Lower leg skin (tissue), 4 donors: ENCODE measurements around the gene FUT8. TPM values are rescaled to one million over a fixed set of nuclear protein-coding genes. Genes with fewer than 3 reads are reported as not detected.

ENCODE experiments used
- DNase-seq, 2 donors: peaks; one replicate each; pipeline ENCODE4 v3.0.0-alpha.2; 2019; ENCODE audit warnings: low spot score in 2 of 2
- H3K4me3 ChIP-seq: fragments of 200-600 bp; sonication (generic); 2 replicates; pipeline ENCODE4 v1.5.1; 2017; ENCODE audit warnings: mild to moderate bottlenecking, low read depth; ENCODE audit not compliant: poor library complexity, severe bottlenecking
- CTCF ChIP-seq, 3 donors: fragments of 450-650 bp; IDR thresholded peaks; one replicate each; pipeline ENCODE4 v1.5.1; 2016; ENCODE audit warnings: antibody characterized with exemption in 3 of 3, mild to moderate bottlenecking in 3 of 3, moderate library complexity in 2 of 3
- POLR2A ChIP-seq, 2 donors: fragments of 450-650 bp; IDR thresholded peaks; one replicate each; pipeline ENCODE4 v1.6.1; 2016 to 2017; ENCODE audit warnings: antibody characterized with exemption in 2 of 2, mild to moderate bottlenecking in 1 of 2, moderate library complexity in 1 of 2
- WGBS, 2 donors: methylation state at CpG; one replicate each; pipeline ENCODE4 v1.1.5; 2018; 5-methylcytosine and 5-hydroxymethylcytosine counted together
- intact Hi-C: fragments of 100-400 bp; cut with DNase I; formaldehyde crosslinking; loops from one replicate; pipeline ENCODE4 v1.15.0; 2023; ENCODE audit warnings: low total_unique reads
- total RNA-seq, 4 donors: library from RNA; depleted of rRNA; stranded (reverse); fragments of >200 nt; gene quantifications; one replicate each; pipeline ENCODE4 v1.1.0, GENCODE V29; 2016

FUT8 gene
- total RNA-seq, 4 donors from 2014 or later, result 17.9 to 28.0 (median 25.2) TPM

DNA sequence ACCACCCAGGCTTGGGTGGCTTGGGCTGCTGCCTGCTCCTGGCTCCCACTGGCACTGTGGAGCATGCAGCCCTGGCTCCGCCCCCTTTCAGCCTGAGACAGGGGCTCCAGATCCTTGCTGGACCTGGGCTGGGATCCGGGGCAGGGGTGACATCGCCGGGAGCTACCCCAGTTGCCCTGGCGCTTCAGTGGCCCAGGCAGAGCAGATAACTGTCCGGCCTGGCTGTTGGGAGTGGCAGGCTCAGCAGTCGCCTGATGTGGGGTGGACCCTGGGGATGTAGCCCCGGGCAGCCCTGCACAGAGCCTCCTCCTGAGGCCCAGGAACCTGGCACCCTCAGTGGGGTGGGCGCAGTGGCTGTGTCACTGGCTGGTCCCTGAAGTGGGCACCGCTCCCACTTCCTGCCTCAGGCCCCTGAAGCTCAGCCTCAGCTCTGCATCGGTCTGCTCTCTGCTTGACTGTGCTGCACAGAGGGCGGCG, 57.9 kb downstream of the FUT8 start:
- DNase-seq, result no peak
- 93 to 96% methylated on average over 8 to 12 of the region's 13 CpGs for WGBS, 2 donors
- TF ChIP-seq CTCF (IDR thresholded peaks at IDR 0.05), result no peak
- no peak for TF ChIP-seq POLR2A (IDR thresholded peaks at IDR 0.05)

GRCh38 chr14:65471038-65471878, 58.7 kb downstream of the FUT8 start:
- DNase-seq, result no peak
- 75% methylated on average over 5 of the region's 5 CpGs for WGBS, 2 donors
- intact Hi-C loops, result no loop called here
- TF ChIP-seq POLR2A (IDR thresholded peaks at IDR 0.05) (no peak), CTCF (IDR thresholded peaks at IDR 0.05) (no peak)
- no peak overlapping the region for H3K4me3 ChIP-seq

More for the DNA sequence above, 57.9 kb downstream of the FUT8 start:
- intact Hi-C loops, result no loop called here
- H3K4me3 ChIP-seq, result no peak overlapping the region

- no peak overlapping the region for H3K4me3 ChIP-seq
- TF ChIP-seq POLR2A (IDR thresholded peaks at IDR 0.05) (no peak), CTCF (IDR thresholded peaks at IDR 0.05) (no peak)
- intact Hi-C loops, result no loop called here
- DNase-seq, result no peak
Measured at GRCh38 chr14:65472189-65472588, 59.7 kb downstream of the FUT8 start.

GRCh38 chr14:65476273-65476941, 63.9 kb downstream of the FUT8 start:
- intact Hi-C loops, result no loop called here
- TF ChIP-seq CTCF (IDR thresholded peaks at IDR 0.05) (no peak), POLR2A (IDR thresholded peaks at IDR 0.05) (no peak)
- no peak overlapping the region for H3K4me3 ChIP-seq
- no peak for DNase-seq
- 88 to 89% methylated on average over 2 of the region's 2 CpGs for WGBS, 2 donors

GRCh38 chr14:65476942-65477318, 64.4 kb downstream of the FUT8 start:
- TF ChIP-seq POLR2A (IDR thresholded peaks at IDR 0.05) (no peak), CTCF (IDR thresholded peaks at IDR 0.05) (no peak)
- 95% methylated on average over 1 of the region's 1 CpG for WGBS, 2 donors
- no peak for DNase-seq
- intact Hi-C loops, result no loop called here
- no peak overlapping the region for H3K4me3 ChIP-seq
